ENCODE data around the gene RNF212. TPM values are rescaled to one million over a fixed set of nuclear protein-coding genes. Genes with fewer than 3 reads are reported as not detected.

The RNF212 gene
- total and polyA plus RNA-seq, 2 donors (not counting 3 experiments of a cell fraction or from before 2014, with no cell fraction given), result 2.3 to 2.8 TPM

- H2AFZ ChIP-seq (ENCODE audit: low read depth, low read length), result no peak overlapping the region
- no peaks in the 10 kb centered on the region for H3K4me1 ChIP-seq (ENCODE audit: control insufficient read depth, extremely low read depth, insufficient read depth, low read length)
- ChIA-PET POLR2A (no interaction called here), CTCF (no interaction called here)
- H3K27me3 ChIP-seq (ENCODE audit: control insufficient read depth in 2 of 2, insufficient read depth in 2 of 2, low read length in 2 of 2), result no peaks in the 10 kb centered on the region
- H3K4me3 ChIP-seq (replicated peaks in 1 of 3; ENCODE audit: insufficient read depth in 1 of 3, low read depth in 1 of 3, low read length in 3 of 3), result no peak overlapping the region
- H3K9me3 ChIP-seq (replicated peaks; ENCODE audit: control insufficient read depth, insufficient read depth, low read length), result no peaks in the 10 kb centered on the region
- H3K27ac ChIP-seq (ENCODE audit: insufficient read depth, low read depth, low read length), result no peak overlapping the region
- dilution Hi-C loops (cut with MboI; ENCODE audit: extremely low pct_ligation_motif_present, low sequenced_read_pairs), result no loop called here
- intact Hi-C loops (cut with micrococcal nuclease), result no loop called here
- FAIRE-seq (no peak), DNase-seq (ENCODE audit: low read depth, low spot score) (no peak)
- H3K4me2 ChIP-seq (ENCODE audit: insufficient read depth, low read length), result no peak overlapping the region
- no peaks in the 10 kb centered on the region for H3K79me2 ChIP-seq (ENCODE audit: control insufficient read depth, insufficient read depth, low read length)
- H4K20me1 ChIP-seq (replicated peaks; ENCODE audit: control insufficient read depth, extremely low read depth, insufficient read depth, low read length), result no peaks in the 10 kb centered on the region
- TF ChIP-seq FOS (IDR thresholded peaks at IDR 0.05; ENCODE audit: borderline replicate concordance, insufficient read depth, low read length) (no peak), CTCF (IDR thresholded peaks at IDR 0.05; ENCODE audit: extremely low read depth in 1 of 2, insufficient read depth in 1 of 2, low read depth in 1 of 2, low read length in 2 of 2) (no peak), EZH2 (IDR thresholded peaks at IDR 0.05; ENCODE audit: borderline replicate concordance, low read depth, low read length, severe bottlenecking) (no peak), MAX (IDR thresholded peaks at IDR 0.05; ENCODE audit: insufficient read depth, insufficient read length) (no peak), POLR2AphosphoS5 (IDR thresholded peaks at IDR 0.05; ENCODE audit: insufficient read depth, low read depth, low read length) (no peak), GATA2 (IDR thresholded peaks at IDR 0.05; ENCODE audit: insufficient read depth, insufficient read length, low read depth, low read length) (no peak), JUN (IDR thresholded peaks at IDR 0.05; ENCODE audit: borderline replicate concordance, insufficient read depth, insufficient read length, low read depth) (no peak), MYC (IDR thresholded peaks at IDR 0.05; ENCODE audit: low read depth, low read length) (no peak), POLR2A (IDR thresholded peaks at IDR 0.05; ENCODE audit: low read depth, low read length) (no peak)
- H3K9ac ChIP-seq (replicated peaks; ENCODE audit: extremely low read depth, insufficient read depth, low read length), result no peak overlapping the region
- no TSS peak for BruUV-seq (replicated peaks)
- H3K9me1 ChIP-seq (replicated peaks; ENCODE audit: control insufficient read depth, extremely low read depth, insufficient read depth, low read length), result no peaks in the 10 kb centered on the region
- H3K36me3 ChIP-seq (ENCODE audit: control insufficient read depth in 2 of 2, extremely low read depth in 1 of 2, insufficient read depth in 2 of 2, low read length in 2 of 2), result no peaks in the 10 kb centered on the region
Observed at GRCh38 chr4:1081689-1082040, 31.7 kb downstream of the RNF212 start.
